ENCODE measurements around the gene CORO2A.
"Not testable (repeated sequence)": the region's sequence is repeated elsewhere in the genome, so short reads cannot be mapped to it uniquely, and the experiment has no call there.

The CORO2A gene

DNA sequence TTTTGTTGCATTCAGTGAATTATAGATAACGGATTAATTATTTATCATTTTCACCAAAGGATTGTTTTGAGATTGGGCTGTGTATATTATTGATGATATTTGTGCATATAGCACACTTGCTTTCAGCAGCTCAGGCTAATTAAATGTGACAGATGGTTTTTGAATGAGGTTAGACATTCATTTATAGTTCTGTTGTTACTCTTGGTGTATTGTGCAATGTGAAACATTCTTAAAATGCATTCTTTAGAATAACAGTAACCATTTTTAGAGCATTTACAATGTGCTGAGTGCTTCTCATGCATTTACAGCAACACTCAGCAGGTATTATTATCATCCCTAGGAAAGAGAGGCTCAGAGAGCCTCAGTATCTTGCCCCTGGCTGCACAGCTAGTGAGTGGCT lies 112.1 kb downstream of the CORO2A start:
- H3K4me1 ChIP-seq (ENCODE audit: control insufficient read depth, low read length): peaks cover 4% of the 10 kb centered on the region
- no peak overlapping the region for H3K4me3 ChIP-seq (ENCODE audit: low read length)
- H3K9me2 ChIP-seq (replicated peaks; ENCODE audit: control insufficient read depth, low read length): no peaks in the 10 kb centered on the region
- H3K9me3 ChIP-seq (ENCODE audit: control insufficient read depth, insufficient read depth, low read length): no peaks in the 10 kb centered on the region
- H3K27ac ChIP-seq (ENCODE audit: low read depth, low read length): no peak overlapping the region
- no peaks in the 10 kb centered on the region for H4K20me1 ChIP-seq (ENCODE audit: control insufficient read depth, insufficient read depth, low read depth, low read length)
- H3K4me2 ChIP-seq (ENCODE audit: low read length): no peak overlapping the region
- peaks cover under 1% of the 10 kb centered on the region; the same call in 1 of the 2 replicates for H3F3A ChIP-seq (ENCODE audit: control insufficient read depth, insufficient read depth)
- H3K79me2 ChIP-seq (ENCODE audit: control insufficient read depth, low read length): peaks cover 7% of the 10 kb centered on the region
- no peaks in the 10 kb centered on the region for H3K27me3 ChIP-seq (ENCODE audit: control insufficient read depth, low read length)
- TF ChIP-seq, protein P1, sequence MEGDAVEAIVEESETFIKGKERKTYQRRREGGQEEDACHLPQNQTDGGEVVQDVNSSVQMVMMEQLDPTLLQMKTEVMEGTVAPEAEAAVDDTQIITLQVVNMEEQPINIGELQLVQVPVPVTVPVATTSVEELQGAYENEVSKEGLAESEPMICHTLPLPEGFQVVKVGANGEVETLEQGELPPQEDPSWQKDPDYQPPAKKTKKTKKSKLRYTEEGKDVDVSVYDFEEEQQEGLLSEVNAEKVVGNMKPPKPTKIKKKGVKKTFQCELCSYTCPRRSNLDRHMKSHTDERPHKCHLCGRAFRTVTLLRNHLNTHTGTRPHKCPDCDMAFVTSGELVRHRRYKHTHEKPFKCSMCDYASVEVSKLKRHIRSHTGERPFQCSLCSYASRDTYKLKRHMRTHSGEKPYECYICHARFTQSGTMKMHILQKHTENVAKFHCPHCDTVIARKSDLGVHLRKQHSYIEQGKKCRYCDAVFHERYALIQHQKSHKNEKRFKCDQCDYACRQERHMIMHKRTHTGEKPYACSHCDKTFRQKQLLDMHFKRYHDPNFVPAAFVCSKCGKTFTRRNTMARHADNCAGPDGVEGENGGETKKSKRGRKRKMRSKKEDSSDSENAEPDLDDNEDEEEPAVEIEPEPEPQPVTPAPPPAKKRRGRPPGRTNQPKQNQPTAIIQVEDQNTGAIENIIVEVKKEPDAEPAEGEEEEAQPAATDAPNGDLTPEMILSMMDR (IDR thresholded peaks at IDR 0.05; ENCODE audit: low read depth, low read length, poor library complexity, severe bottlenecking): no peak
- TF ChIP-seq EZH2phosphoT487 (IDR thresholded peaks at IDR 0.05; ENCODE audit: borderline replicate concordance, low read length): no peak
- H3K36me3 ChIP-seq (ENCODE audit: control insufficient read depth, low read length): peaks cover 89% of the 10 kb centered on the region

DNA sequence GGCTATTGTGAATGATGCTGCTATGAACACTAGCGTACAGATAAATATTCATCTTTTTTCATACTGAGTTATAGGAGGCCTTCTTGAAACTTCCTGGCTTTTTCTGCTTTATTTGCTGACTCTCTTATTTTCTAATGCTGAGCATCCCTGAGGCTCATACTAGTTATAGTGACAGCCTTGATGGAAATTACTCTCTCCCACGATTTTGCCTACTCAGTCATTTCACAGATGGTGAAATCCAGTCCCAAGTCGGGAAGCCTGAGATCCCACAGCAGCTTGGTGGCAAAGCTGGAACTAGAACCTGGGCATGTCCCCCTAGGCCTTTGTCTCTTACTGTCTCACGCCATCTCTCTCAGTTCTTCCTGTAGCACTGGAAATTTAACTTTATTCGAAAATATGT lies 113.5 kb downstream of the CORO2A start:
- no peaks in the 10 kb centered on the region for H3K27me3 ChIP-seq (ENCODE audit: control insufficient read depth, low read length)
- no peaks in the 10 kb centered on the region for H3K9me3 ChIP-seq (ENCODE audit: control insufficient read depth, insufficient read depth, low read length)
- peaks cover 19% of the 10 kb centered on the region for H3K4me1 ChIP-seq (ENCODE audit: control insufficient read depth, low read length)
- no peaks in the 10 kb centered on the region; the same call in 1 of the 2 replicates for H3F3A ChIP-seq (ENCODE audit: control insufficient read depth, insufficient read depth)
- no peaks in the 10 kb centered on the region for H4K20me1 ChIP-seq (ENCODE audit: control insufficient read depth, insufficient read depth, low read depth, low read length)
- TF ChIP-seq, protein P1 (IDR thresholded peaks at IDR 0.05; ENCODE audit: low read depth, low read length, poor library complexity, severe bottlenecking): no peak
- TF ChIP-seq EZH2phosphoT487 (IDR thresholded peaks at IDR 0.05; ENCODE audit: borderline replicate concordance, low read length): no peak
- H3K9me2 ChIP-seq (replicated peaks; ENCODE audit: control insufficient read depth, low read length): no peaks in the 10 kb centered on the region
- H3K79me2 ChIP-seq (ENCODE audit: control insufficient read depth, low read length): peaks cover 20% of the 10 kb centered on the region
- peaks cover 80% of the 10 kb centered on the region for H3K36me3 ChIP-seq (ENCODE audit: control insufficient read depth, low read length)
- no peak overlapping the region for H3K27ac ChIP-seq (ENCODE audit: low read depth, low read length)
- H3K4me2 ChIP-seq (ENCODE audit: low read length): no peak overlapping the region
- H3K4me3 ChIP-seq (ENCODE audit: low read length): no peak overlapping the region

DNA sequence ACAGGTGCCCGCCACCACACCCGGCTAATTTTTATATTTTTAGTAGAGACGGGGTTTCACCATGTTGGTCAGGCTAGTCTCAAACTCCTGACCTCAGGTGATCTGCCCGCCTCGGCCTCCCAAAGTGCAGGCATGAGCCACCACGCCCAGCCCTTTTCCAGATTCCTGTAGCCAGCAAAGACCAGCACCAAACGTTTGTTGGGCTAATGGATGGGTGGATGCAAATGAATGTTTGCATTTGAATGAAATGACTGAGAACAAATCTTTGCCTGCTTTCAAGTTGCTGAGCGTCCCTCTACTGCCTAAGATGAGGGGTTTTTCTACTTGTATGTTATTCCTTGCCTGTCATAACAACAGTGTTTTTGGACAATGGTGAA lies 115.9 kb downstream of the CORO2A start:
- not testable (repeated sequence) for H3K9me3 ChIP-seq (ENCODE audit: control insufficient read depth, insufficient read depth, low read length); H3K9me2 ChIP-seq (replicated peaks; ENCODE audit: control insufficient read depth, low read length); H3K4me3 ChIP-seq (ENCODE audit: low read length); H4K20me1 ChIP-seq (ENCODE audit: control insufficient read depth, insufficient read depth, low read depth, low read length); H3K4me2 ChIP-seq (ENCODE audit: low read length); H3K27me3 ChIP-seq (ENCODE audit: control insufficient read depth, low read length); H3F3A ChIP-seq (ENCODE audit: control insufficient read depth, insufficient read depth); H3K27ac ChIP-seq (ENCODE audit: low read depth, low read length)
- H3K4me1 ChIP-seq (ENCODE audit: control insufficient read depth, low read length): peaks cover 20% of the 10 kb centered on the region
- H3K79me2 ChIP-seq (ENCODE audit: control insufficient read depth, low read length): peaks cover 30% of the 10 kb centered on the region
- peaks cover 60% of the 10 kb centered on the region for H3K36me3 ChIP-seq (ENCODE audit: control insufficient read depth, low read length)

- Histone ChIP-seq H3K27me3 (ENCODE audit: control insufficient read depth, low read length) (no peaks in the 10 kb centered on the region), H3K9me3 (ENCODE audit: control insufficient read depth, insufficient read depth, low read length) (no peaks in the 10 kb centered on the region), H3K4me2 (ENCODE audit: low read length) (0 out of 2 replicates have a peak overlapping the region, but pooled peaks have one; percentile 13), H3K4me1 (ENCODE audit: control insufficient read depth, low read length) (peaks cover 20% of the 10 kb centered on the region), H3K79me2 (ENCODE audit: control insufficient read depth, low read length) (peaks cover 38% of the 10 kb centered on the region), H3K4me3 (ENCODE audit: low read length) (no peak overlapping the region), H3F3A (ENCODE audit: control insufficient read depth, insufficient read depth) (no peaks in the 10 kb centered on the region; the same call in 1 of the 2 replicates), H3K27ac (ENCODE audit: low read depth, low read length) (no peak overlapping the region), H4K20me1 (ENCODE audit: control insufficient read depth, insufficient read depth, low read depth, low read length) (no peaks in the 10 kb centered on the region), H3K36me3 (ENCODE audit: control insufficient read depth, low read length) (peaks cover 55% of the 10 kb centered on the region), H3K9me2 (replicated peaks; ENCODE audit: control insufficient read depth, low read length) (no peaks in the 10 kb centered on the region)
- TF ChIP-seq EZH2phosphoT487 (IDR thresholded peaks at IDR 0.05; ENCODE audit: borderline replicate concordance, low read length): no peak
- TF ChIP-seq, protein P1 (IDR thresholded peaks at IDR 0.05; ENCODE audit: low read depth, low read length, poor library complexity, severe bottlenecking): no peak
These were observed 117.1 kb downstream of the CORO2A start for GRCh38 chr9:98075332-98075805.
